ENCODE measurements around the gene IL1RAP.
"Not testable (repeated sequence)": the region's sequence is repeated elsewhere in the genome, so short reads cannot be mapped to it uniquely, and the experiment has no call there.

The IL1RAP gene, protein sequence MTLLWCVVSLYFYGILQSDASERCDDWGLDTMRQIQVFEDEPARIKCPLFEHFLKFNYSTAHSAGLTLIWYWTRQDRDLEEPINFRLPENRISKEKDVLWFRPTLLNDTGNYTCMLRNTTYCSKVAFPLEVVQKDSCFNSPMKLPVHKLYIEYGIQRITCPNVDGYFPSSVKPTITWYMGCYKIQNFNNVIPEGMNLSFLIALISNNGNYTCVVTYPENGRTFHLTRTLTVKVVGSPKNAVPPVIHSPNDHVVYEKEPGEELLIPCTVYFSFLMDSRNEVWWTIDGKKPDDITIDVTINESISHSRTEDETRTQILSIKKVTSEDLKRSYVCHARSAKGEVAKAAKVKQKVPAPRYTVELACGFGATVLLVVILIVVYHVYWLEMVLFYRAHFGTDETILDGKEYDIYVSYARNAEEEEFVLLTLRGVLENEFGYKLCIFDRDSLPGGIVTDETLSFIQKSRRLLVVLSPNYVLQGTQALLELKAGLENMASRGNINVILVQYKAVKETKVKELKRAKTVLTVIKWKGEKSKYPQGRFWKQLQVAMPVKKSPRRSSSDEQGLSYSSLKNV

DNA sequence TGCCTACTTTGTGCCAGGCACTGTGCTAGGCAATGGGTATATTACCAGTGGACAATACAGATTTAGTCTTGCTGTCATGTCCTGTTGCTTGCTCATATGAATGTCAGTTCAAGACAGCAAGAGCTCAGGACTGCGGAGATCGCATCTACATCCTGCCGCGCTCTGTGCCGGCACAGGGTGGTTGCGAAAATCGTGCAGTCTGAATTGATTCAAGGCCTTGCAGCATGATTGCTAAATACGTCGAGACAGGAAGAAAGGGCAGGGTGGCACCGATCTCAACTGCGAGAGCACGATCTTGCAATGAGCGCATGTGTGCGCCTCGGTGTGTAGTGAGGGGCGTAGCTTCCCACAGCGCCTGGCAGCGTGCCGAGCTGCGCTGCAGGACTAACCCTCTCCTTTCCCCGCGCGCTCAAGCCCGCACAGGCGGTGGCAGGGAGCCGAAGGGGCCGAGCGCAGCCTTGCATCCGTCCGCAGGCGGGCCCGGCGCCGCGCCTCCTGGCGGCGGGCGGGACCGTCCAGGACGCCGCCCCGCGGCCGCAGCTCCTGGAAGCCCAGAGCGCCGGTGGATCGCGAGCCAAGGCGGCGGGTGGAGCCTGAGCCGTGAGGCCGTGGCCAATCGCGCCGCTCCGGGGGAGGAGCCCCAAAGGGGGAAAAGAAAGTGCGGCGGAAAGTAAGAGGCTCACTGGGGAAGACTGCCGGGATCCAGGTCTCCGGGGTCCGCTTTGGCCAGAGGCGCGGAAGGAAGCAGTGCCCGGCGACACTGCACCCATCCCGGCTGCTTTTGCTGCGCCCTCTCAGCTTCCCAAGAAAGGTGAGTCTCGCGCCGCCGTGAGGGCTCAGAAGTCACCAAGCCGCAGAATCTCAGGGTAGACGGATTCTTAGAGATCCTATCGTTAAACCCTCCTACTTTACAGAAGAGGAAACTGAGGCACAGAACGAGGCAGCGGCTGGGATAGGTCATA is at the start of gene IL1RAP:
IL1RAP (plus strand) TSS at position 677 of the 962 bp plus-strand sequence. CDS start 50,205 bp downstream, outside the sequence.
- peak; percentile 95 for DNase-seq

DNA sequence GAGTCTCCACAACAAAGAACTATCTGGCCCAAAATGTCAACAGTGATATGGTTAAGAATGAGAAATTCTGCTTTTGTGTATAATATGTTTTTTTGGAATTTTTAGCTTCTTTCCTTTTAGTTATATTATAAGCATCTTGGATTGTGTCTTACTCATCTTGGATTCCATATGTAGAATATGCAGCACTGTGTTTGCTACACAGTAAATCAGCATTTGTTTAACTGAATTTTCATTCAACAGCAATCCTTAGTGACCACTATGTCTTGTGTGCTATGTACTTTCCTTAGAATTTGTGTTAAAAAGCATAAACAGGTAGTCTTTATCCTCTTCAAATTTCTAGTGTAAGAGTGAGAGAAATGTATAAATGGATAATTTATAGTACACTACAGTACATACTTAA is 46.0 kb upstream of the IL1RAP start:
- no peak for DNase-seq

DNA sequence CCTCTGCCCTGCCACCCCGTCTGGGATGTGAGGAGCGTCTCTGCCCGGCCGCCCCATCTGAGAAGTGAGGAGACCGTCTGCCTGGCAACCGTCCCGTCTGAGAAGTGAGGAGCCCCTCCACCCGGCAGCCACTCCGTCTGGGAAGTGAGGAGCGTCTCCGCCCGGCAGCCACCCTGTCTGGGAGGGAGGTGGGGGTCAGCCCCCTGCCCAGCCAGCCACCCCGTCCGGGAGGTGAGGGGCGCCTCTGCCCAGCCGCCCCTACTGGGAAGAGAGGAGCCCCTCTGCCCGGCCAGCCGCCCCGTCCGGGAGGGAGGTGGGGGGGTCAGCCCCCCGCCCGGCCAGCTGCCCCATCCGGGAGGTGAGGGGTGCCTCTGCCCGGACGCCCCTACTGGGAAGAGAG is 40.6 kb upstream of the IL1RAP start:
- not testable (repeated sequence) for DNase-seq

DNA sequence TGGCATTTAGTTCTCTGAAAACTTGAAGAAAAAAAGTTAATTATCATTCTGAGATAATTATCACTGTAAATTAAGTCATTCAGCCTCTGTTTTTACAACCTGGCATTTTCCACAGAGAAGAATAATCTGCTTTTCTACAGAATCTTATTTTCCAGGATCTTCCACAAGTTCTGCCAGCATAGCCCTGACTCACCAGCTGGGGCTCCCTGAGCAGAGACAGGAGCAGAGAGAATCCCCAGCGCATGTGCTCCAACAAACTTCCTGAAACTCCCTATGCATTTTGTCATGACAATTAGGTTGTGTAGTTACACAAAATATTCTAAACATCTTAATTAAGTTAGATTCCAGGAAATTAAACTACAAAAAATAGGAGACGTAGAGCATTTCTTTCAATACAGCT is 32.1 kb upstream of the IL1RAP start:
- DNase-seq = no peak

DNA sequence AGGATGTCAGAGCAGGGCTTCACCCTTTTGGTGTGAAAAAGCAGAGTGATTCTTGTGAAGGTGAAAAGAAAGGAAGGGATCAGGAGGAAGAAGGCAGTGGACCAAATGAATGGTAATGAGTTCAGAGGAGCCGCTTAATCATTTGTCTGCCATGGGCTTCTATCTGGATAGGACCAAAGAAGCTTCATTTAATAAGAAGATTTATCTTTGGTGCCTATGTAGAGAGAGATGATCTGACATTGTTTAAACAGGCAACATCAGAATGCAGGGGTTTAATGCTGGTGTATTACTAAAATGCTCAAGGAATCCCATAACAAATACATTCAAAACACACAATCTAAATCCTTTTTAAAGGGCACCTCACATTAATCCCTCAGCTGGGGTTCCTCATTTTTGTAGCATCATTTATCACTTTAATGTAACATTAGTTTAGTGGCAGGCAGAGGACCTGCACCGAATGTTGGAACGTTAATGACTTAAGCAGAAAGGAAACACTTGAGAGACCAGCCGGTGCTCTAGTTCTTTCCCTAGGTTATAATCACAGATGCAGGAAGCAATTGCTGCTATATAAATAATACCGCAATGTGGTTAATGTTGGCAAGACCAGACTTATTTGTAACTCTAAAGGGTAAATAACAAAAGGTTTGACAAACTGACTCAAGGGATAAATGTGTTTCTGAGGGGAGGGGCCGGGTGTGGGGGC is 27.9 kb upstream of the IL1RAP start:
- no peak for DNase-seq

DNA sequence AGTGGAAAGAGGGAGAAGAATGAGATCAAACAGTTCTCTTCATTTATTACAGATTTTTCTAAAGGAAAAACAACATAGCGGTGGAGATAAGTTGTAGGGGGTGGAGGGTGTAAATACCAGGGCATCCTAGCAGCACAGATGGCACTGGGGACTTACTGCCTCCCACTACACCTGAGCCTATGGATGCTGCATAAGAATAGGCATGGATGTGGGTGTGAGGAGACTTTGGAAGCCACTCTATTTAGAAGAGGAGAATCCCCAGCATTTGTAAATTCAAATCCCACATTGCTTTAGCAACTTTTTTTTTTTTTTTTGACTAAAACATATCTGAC is 27.4 kb upstream of the IL1RAP start:
- DNase-seq = no peak

DNA sequence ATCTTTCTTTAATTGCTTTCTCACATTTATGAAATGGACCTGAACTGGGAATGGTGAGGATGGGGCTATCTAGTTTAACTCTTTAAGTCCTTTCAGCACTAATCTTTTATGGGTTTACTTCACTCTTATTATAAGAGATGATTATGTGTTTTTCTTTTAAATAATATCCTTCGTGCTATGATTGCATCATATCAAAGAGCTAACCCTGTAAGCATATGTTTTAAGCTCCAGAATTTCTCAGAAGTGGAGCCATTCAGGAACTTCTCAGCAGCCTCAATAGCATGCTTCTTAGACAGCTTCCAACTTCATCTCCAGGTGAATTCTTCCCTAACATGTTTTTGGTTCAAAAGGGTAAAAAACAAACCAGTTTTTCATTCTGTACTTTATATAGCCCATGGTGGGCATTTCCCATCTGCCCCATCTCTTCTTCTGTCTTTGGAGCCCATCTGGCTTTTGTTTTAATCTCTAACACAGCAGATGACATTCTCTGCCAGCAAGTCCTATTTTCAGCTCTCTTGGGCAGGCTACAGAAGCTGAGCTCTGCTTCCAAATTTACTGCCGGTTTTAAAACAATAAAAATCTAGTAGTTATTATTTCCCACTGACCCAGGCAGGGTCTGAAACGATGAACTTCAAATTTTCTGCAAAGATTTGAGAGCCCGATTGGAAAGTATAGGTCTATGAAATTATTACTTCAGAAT is 26.8 kb upstream of the IL1RAP start:
- no peak for DNase-seq

DNA sequence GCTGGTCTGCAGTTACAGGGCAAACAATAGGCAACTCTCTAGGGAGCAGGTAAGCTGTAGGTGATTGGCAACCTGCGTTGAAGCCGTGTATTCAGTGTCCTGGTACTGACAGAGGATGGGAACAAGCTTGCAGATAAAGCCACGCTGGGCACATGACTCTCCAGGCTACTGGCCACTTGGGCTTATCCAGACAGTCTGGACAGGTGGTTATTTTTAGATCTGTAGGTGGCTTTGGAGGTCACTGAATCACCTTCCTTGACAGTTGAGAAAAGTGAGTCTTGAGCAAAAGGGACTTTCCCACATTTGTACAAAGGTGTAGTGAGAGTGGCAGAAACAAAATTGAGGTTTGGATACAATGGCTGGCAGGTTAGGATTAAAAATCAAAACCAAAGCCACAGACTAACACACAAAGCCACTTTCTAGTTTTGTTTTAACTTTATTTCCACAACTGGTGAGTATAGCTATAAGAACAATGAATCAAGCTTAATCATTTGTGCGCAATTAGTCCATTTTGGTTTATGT is 22.3 kb upstream of the IL1RAP start:
- DNase-seq = no peak

DNA sequence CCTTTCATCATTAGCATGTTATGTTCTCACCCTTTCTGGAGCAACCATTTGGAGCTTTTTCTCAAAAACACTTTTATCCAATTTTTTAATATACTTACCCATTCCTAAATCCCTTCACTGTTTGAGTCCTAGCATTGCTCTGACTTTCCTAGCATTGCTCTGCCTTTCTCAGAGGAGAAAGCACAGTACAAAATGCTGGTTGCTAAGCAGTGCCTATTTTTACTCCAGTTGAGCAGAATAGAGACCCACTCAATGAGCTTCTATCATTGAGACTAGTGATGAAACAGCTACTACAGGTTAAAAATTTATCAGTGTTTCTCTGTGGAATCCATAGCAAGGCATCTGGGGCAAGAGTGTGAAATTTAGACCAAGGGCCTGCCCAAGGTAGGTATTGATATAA is 21.8 kb upstream of the IL1RAP start:
- DNase-seq = no peak

DNA sequence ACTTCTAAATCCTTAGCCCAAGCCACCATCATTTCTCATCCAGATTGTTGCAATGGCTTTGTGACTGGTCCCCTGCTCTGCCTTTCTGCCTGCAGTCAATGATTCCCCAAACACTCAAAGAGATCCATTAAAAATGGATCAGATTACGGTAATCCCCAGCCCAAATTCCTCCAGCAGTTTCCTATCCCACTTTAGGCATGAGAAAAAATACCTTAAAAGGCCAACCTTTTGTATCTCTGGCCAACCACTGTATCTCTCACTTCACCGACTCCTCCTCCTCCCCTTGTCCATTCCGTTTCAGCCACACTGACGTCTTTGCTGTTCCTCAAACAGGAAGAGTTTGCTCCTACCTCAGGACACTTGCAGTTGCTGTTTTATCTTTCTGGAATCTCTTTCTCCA is 20.9 kb upstream of the IL1RAP start:
- no peak for DNase-seq

DNA sequence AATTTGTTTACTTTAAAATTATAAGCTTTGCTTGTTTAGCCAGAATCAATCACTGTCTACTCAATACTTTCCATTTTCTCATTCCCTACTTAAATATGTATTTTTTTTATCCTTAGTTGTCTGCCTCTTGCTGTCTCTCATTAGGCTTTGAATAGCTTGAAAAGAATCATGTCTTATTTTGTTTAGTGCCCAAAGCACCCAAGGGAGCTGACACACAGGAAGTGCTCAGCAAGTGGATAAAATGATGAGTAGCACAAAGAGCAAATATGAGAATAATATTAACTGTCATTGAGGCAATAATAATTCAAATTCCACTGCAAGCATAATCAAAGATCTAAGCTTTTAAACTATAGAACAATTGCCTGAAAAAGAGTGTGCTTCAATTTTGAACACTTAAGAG is 19.0 kb upstream of the IL1RAP start:
- no peak for DNase-seq

DNA sequence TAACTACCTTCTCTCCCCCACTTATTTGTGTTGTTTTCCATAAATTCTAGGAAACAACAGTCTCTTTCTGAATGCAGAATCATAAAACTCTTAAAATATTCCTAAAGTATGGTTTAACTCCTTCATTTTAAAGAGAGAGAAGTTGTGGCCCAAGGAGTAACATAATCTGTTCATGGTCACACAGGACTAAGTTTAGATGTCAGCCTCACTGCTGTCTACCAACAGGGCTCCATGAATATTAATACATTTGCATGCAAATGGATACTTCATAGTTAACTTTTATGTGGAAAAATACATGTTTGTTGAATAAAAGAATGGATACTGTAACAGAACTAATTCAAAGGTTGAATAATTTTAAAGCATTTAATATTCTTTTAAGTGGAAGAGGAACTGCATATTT is 18.5 kb upstream of the IL1RAP start:
- no peak for DNase-seq

DNA sequence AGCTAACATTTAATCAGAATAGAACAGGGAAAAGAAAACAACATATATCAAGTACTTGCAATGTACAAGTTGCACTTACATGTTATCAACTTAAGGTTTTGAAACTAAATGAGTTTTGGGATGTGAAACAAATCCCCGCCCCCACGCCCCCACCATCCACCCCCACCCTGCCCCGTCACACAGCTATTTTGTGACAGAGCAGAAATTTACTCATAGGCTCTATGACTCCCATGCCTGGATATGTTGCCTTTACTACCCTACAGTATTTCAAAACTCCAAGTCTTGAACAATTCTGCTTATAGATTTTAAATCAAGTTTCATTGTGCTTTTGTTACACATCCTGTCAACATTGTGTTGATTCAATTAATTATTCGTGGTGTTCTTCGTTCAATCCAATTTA is 18.1 kb upstream of the IL1RAP start:
- no peak for DNase-seq

DNA sequence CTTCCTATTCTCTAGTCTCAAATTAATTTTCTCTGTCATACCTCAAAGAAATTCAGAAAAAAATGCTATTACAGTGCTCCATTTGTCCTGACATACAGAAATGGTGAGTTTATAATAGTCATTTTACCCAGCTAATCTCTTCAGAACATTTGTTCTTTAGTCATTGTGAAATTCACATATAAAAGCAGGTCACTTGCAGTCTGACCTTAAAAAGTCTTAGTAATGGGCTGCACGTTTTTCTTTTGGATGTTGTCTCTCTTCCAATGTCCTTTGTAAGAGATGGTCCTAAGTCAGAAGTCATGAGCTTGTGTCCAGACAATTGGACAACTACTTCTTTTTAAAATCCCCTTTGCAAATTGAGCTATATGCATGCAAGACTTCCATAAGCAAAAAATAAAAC is 17.0 kb upstream of the IL1RAP start:
- no peak for DNase-seq

DNA sequence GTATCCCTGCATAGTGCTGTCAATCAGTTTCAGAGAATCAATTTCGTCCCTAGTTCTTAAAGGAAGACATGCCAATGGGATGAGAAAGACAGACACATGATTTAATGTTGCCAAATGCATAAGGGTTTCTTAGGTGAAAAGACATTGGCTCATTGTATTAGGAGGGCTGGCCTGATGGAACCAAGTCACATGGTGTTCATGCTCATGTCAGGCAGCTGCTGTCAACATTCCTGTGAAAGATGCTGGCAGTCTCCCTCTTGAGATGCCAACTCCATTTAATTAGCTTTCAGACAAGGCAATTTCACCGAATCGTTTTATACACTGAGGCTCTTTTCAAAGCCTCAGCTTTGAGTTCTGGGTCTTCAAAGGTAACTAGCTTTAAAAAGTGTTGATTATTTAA is 16.1 kb upstream of the IL1RAP start:
- DNase-seq = no peak

DNA sequence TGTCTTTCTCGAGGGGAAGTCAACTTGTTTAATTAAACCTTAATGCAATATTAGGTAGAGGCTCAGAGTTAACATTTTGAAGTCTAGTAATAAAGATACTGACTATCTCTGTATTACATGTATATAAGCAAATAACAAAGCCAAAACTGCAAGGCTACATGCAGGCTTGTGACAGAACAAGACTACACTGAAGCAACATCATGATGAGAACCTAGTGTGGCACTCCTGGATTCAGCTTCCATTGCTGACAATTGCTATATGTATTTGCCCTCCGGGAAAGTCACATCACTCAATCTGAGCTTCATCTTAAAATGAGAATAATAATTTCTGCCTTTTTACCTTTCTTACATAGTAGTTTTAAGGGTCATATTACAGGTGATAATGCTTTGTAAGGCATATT is 15.6 kb upstream of the IL1RAP start:
- DNase-seq = no peak

DNA sequence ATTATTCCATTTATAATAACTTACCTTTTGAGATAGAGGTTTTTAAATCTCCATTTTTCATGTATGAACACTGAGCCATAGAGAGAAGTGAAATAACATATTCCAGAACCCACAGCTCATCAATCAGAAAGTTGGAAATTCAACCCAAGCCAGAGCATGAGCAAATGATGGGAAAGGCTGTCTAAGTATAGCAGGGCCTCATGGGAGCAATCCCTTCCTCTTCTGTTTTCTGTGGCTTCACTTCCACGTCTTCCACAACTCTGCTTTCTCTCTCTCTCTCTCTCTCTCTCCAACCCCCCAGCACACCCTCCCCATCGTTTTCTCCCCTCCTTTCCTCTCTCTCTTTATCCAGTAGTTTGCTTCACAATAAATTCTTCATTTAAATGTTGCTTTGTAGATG is 14.8 kb upstream of the IL1RAP start:
- no peak for DNase-seq

DNA sequence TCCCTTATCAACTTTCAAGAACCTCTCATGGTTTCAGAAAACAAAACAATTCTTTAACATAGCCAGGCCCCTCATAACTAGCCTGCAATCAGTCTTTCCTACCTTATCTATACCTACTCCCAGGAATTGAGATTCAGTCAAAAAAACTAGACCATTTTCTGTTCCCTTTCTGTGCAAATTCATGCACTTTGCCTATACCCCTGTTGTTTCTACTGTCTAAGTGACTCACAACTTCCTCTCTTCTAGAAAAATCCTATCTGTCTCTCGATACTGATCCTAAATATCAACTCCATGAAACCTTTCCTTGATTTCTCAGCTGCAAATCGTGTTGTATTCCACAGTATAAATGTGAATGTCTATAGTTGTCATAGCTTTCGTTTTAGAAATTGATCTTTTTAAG is 10.9 kb upstream of the IL1RAP start:
- no peak for DNase-seq

DNA sequence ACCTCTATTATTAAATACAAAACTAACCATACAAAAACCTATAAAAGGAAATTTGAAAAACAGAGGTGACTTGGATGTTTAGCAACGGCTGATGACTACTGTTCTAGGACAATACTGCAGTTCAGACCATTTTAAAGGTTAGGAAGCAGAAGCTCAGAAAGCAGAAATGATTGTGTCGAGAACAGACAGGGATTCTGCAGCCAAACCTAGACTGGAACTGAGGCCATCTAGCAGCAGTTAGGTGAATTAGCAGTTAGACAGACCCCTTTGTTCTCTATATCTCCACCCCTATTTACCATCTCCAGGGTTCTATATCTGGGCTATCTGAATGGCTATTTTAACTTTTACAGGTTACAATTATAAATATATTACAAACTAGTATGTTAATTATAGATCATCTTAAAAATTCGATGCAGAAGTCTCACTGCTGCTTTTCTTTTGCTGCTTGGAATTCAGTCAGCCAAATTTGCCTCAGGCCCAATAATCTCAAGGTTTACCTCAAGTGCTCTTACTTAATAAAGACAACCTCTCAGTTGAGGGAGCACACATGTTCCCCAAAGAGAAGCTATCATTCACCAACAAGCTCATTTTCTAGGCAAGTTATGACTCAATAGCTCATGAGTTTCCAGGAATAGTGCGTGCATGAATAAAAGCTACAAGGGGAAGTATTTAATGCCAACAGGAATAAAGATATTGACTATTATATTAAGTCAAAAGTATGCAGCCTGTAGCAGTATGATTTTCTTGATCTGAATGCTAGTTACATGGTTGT is 9.3 kb upstream of the IL1RAP start:
- no peak for DNase-seq

DNA sequence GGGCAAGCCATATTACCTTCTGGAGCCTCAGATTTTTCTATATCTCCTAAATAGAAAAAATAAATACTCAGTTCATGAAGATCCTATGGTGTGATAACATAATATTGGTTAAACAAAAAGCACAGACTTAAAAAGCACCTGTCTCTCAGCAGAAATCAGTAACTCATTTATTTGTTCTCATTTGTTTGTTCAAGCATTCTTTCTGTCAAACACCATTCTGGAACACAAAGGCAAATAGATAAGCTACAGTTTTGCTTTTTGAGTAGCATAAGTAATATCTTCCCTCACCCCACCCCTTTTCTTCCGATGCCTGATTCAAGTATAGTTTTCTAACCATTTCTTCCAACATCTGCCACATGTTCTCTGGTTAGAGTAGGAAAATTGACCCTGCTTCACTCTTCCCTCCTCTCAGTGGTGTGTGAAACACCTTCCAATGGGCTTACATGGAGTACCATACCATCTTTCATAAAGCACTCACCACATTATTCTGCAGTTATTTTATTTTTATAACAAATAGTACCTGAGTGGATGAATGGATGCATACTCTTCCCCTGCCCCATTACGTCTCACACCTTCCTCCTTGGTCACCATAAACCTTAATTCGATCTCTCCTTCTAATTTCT is 8.4 kb upstream of the IL1RAP start:
- no peak for DNase-seq

DNA sequence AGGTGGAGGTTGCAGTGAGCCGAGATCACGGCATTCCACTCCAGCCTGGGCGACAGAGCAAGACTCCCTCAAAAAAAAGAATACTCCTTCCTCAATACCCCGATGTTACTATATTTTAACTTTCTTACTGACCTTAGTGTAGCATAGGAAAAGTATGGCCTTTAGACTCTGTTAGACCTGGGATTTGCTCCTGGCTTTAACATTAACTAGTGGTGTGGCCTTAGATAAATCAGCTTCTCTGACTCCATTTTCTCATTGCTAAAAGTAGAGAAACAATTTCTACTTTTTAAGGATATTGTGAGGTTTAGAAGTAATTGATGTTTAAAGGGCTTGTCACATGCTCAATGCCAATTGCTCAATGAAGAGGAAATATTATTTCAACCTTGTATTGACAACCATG is 7.6 kb upstream of the IL1RAP start:
- no peak for DNase-seq

All from femur (tissue), 1 donor.